Right cardiac atrium (tissue), 5 donors: ENCODE results near the gene CD300LG. TPM values are rescaled to one million over a fixed set of nuclear protein-coding genes. Genes with fewer than 3 reads are reported as not detected.
A peak's percentile ranks its signal among the peaks of the same experiment; 100 is the strongest.

Source experiments
- ATAC-seq, 2 donors: fragments of 200-7000 bp; cut with Tn5 transposase; one replicate each; pipeline versions ENCODE4 v1.8.0 to v1.9.1; 2020; ENCODE audit warnings: moderate library complexity in 2 of 2, mild to moderate bottlenecking in 1 of 2
- DNase-seq, 3 donors: peaks; one replicate each; pipeline ENCODE4 v3.0.0-alpha.2; 2020
- H3K27ac ChIP-seq: one replicate; pipeline ENCODE4 v1.5.1; 2013; ENCODE audit warnings: mild to moderate bottlenecking, low read length, control low read depth, moderate library complexity
- H3K27me3 ChIP-seq: one replicate; pipeline ENCODE4 v1.6.1; 2013; ENCODE audit not compliant: control insufficient read depth, insufficient read depth
- H3K4me1 ChIP-seq: one replicate; pipeline ENCODE4 v1.6.1; 2013; ENCODE audit warnings: low read length; ENCODE audit not compliant: control insufficient read depth, insufficient read depth
- H3K4me3 ChIP-seq: one replicate; pipeline ENCODE4 v1.5.1; 2013; ENCODE audit warnings: low read length, control low read depth
- H3K9me3 ChIP-seq: one replicate; pipeline ENCODE4 v1.6.1; 2013; ENCODE audit warnings: low read length; ENCODE audit not compliant: control insufficient read depth
- WGBS: extraction: QIAGEN DNeasy Blood & Tissue Kit; methylation state at CpG from one replicate; pipeline ENCODE4 v1.1.7; 2013; 5-methylcytosine and 5-hydroxymethylcytosine counted together
- intact Hi-C, 4 donors: fragments of 100-400 bp; cut with DNase I; formaldehyde crosslinking; loops; one replicate each; pipeline versions ENCODE4 v1.11.0 to v1.14.0; 2022 to 2023
- polyA plus RNA-seq: library from polyadenylated mRNA; stranded (reverse); fragments of 200-250 nt; gene quantifications from one replicate; pipeline ENCODE4 v1.2.3, GENCODE V29; 2013
- total RNA-seq, 4 donors: library from RNA; stranded (reverse); fragmentation: NEBNext Ultra II Directional; extraction: Animal tissue kit (Norgen Biotek cat#: 25700); gene quantifications; one replicate each; pipeline ENCODE4 v1.2.1, GENCODE V29; 2021
- donor health status: healthy with polysubstance abuse.
- donor health status: DM: no; HTN: yes; CAD: no.
- donor health status: DM: no; HTN: no; CAD: no.
- donor health status: DM: no; HTN: yes; CAD: no; lungs with severe emphysema.
- donor health status: DM: yes; HTN: yes; CAD: no.

Gene CD300LG
- total and polyA plus RNA-seq, 5 donors = 3.8 to 29.2 (median 11.2) TPM

GRCh38 chr17:43825567-43825966 is 21.4 kb upstream of the CD300LG start:
- no peaks in the 10 kb centered on the region for H3K27me3 ChIP-seq
- no peaks in the 10 kb centered on the region for H3K9me3 ChIP-seq
- H3K27ac ChIP-seq = peak overlapping the region; percentile 47
- H3K4me3 ChIP-seq = no peak overlapping the region
- DNase-seq = no peak
- 92% methylated on average over 12 of the region's 12 CpGs for WGBS
- H3K4me1 ChIP-seq = peaks cover 13% of the 10 kb centered on the region
- no peak for ATAC-seq
- intact Hi-C loops = no loop called here

GRCh38 chr17:43826206-43826605 is 20.8 kb upstream of the CD300LG start:
- intact Hi-C loops = no loop called here
- 93% methylated on average over 7 of the region's 7 CpGs for WGBS
- H3K4me3 ChIP-seq = no peak overlapping the region

GRCh38 chr17:43827596-43827995 is 19.4 kb upstream of the CD300LG start:
- peaks cover 8% of the 10 kb centered on the region for H3K4me1 ChIP-seq
- no peaks in the 10 kb centered on the region for H3K27me3 ChIP-seq
- intact Hi-C loops = no loop called here
- peak overlapping the region; percentile 64 for H3K27ac ChIP-seq
- no peak overlapping the region for H3K4me3 ChIP-seq
- 90% methylated on average over 9 of the region's 9 CpGs for WGBS
- H3K9me3 ChIP-seq = no peaks in the 10 kb centered on the region
- ATAC-seq (no peak), DNase-seq (no peak)

More at GRCh38 chr17:43826206-43826605, 20.8 kb upstream of the CD300LG start:
- Histone ChIP-seq H3K27me3 (no peaks in the 10 kb centered on the region), H3K27ac (peak overlapping the region; percentile 27), H3K4me1 (peaks cover 10% of the 10 kb centered on the region), H3K9me3 (no peaks in the 10 kb centered on the region)
- ATAC-seq (no peak), DNase-seq (no peak)

- DNase-seq = no peak
- H3K4me3 ChIP-seq = no peak overlapping the region
- peak overlapping the region; percentile 73 for H3K27ac ChIP-seq
- no peak for ATAC-seq
- no peaks in the 10 kb centered on the region for H3K4me1 ChIP-seq
- H3K27me3 ChIP-seq = no peaks in the 10 kb centered on the region
- H3K9me3 ChIP-seq = no peaks in the 10 kb centered on the region
- intact Hi-C loops = loop anchor here in 1 of 4 donors (5.0 kb wide), 1 partner anchor 52 kb away; the partner anchor contains the start of gene DUSP3
- 80% methylated on average over 14 of the region's 14 CpGs for WGBS
Measured at GRCh38 chr17:43829738-43830137, 17.2 kb upstream of the CD300LG start.

- DNase-seq (no peak), ATAC-seq (no peak)
- no peaks in the 10 kb centered on the region for H3K4me1 ChIP-seq
- WGBS = 80% methylated on average over 7 of the region's 7 CpGs
- H3K27me3 ChIP-seq = no peaks in the 10 kb centered on the region
- no peak overlapping the region for H3K4me3 ChIP-seq
- peak overlapping the region; percentile 73 for H3K27ac ChIP-seq
- H3K9me3 ChIP-seq = no peaks in the 10 kb centered on the region
- intact Hi-C loops = loop anchor here in 1 of 4 donors (5.0 kb wide), 1 partner anchor 53 kb away; the partner anchor contains the start of gene DUSP3
Measured at GRCh38 chr17:43830510-43831140, 16.4 kb upstream of the CD300LG start.

- peak overlapping the region; percentile 73 for H3K27ac ChIP-seq
- WGBS = 66% methylated on average over 8 of the region's 8 CpGs
Measured at GRCh38 chr17:43831633-43832032, 15.3 kb upstream of the CD300LG start.

GRCh38 chr17:43832168-43832975 is 14.6 kb upstream of the CD300LG start:
- no peaks in the 10 kb centered on the region for H3K9me3 ChIP-seq
- ATAC-seq (peak; percentile 48 to 65), DNase-seq (peak; percentile 69 to 87 (median 83))
- peak overlapping the region; percentile 63 for H3K27ac ChIP-seq
- 9% methylated on average over 49 of the region's 51 CpGs for WGBS
- intact Hi-C loops = loop anchor here in 1 of 4 donors (5.0 kb wide), 1 partner anchor 55 kb away; the partner anchor contains the start of gene DUSP3
- H3K27me3 ChIP-seq = no peaks in the 10 kb centered on the region
- peak overlapping the region; percentile 78 for H3K4me3 ChIP-seq
- no peaks in the 10 kb centered on the region for H3K4me1 ChIP-seq

More at GRCh38 chr17:43831633-43832032, 15.3 kb upstream of the CD300LG start:
- Histone ChIP-seq H3K4me1 (no peaks in the 10 kb centered on the region), H3K4me3 (peak overlapping the region; percentile 78), H3K27me3 (no peaks in the 10 kb centered on the region), H3K9me3 (no peaks in the 10 kb centered on the region)
- ATAC-seq (peak; percentile 65 to 81), DNase-seq (peak; percentile 71 to 90 (median 89))
- intact Hi-C loops = loop anchor here in 1 of 4 donors (5.0 kb wide), 1 partner anchor 54 kb away; the partner anchor contains the start of gene DUSP3

- ATAC-seq = peak; percentile 88 to 90
- H3K4me3 ChIP-seq = peak within 1 kb of the TSS; percentile 78
- WGBS = 2% methylated on average over 86 of the region's 87 CpGs
- peak; percentile 76 to 93 (median 90) for DNase-seq
- no peaks in the 10 kb centered on the region for H3K9me3 ChIP-seq
- H3K27ac ChIP-seq = peak within 1 kb of the TSS; percentile 63
- no peaks in the 10 kb centered on the region for H3K4me1 ChIP-seq
- intact Hi-C loops = loop anchor here in 1 of 4 donors (5.0 kb wide), 1 partner anchor 56 kb away; the partner anchor contains the start of gene DUSP3
- no peaks in the 10 kb centered on the region for H3K27me3 ChIP-seq
Measured at GRCh38 chr17:43832976-43833829, 13.8 kb upstream of the CD300LG start, which contains the start of gene MPP3. TSS of gene MPP3 (minus strand) at chr17:43833146. CDS start at chr17:43831906, 1,240 bp downstream.

- H3K9me3 ChIP-seq = no peaks in the 10 kb centered on the region
- 65% methylated on average over 2 of the region's 2 CpGs for WGBS
- no peaks in the 10 kb centered on the region for H3K4me1 ChIP-seq
- no peak overlapping the region for H3K4me3 ChIP-seq
- DNase-seq (no peak), ATAC-seq (no peak)
- no peaks in the 10 kb centered on the region for H3K27me3 ChIP-seq
- no peak overlapping the region for H3K27ac ChIP-seq
- intact Hi-C loops = loop anchor here in 1 of 4 donors (5.0 kb wide), 1 partner anchor 57 kb away; the partner anchor contains the start of gene DUSP3
Measured at GRCh38 chr17:43834106-43834505, 12.9 kb upstream of the CD300LG start.

GRCh38 chr17:43839670-43840108 is 7.3 kb upstream of the CD300LG start:
- H3K27me3 ChIP-seq = no peaks in the 10 kb centered on the region
- intact Hi-C loops = no loop called here
- WGBS = 50% methylated on average over 7 of the region's 7 CpGs
- ATAC-seq (no peak), DNase-seq (no peak)
- H3K27ac ChIP-seq = no peak overlapping the region
- H3K4me1 ChIP-seq = no peaks in the 10 kb centered on the region
- H3K4me3 ChIP-seq = no peak overlapping the region
- H3K9me3 ChIP-seq = no peaks in the 10 kb centered on the region
